Tibial artery (tissue), 4 donors: ENCODE results near the gene ELMOD1.
"Not testable (repeated sequence)": the region's sequence is repeated elsewhere in the genome, so short reads cannot be mapped to it uniquely, and the experiment has no call there.

ENCODE experiments used
- DNase-seq, 2 donors: peaks; one replicate each; pipeline ENCODE4 v3.0.0-alpha.2; 2019
- H3K27ac ChIP-seq, 2 donors: fragments of 200-600 bp; sonication (generic) in 1 of 2; 1 replicate in 1 of 2; 2 replicates in 1 of 2; pipeline ENCODE4 v1.5.1; 2018 to 2019; ENCODE audit warnings: mild to moderate bottlenecking in 1 of 2
- H3K27me3 ChIP-seq, 2 donors: fragments of 200-600 bp; sonication (generic) in 1 of 2; one replicate each; pipeline versions ENCODE4 v1.5.1 to v1.6.0; 2016 to 2019
- H3K36me3 ChIP-seq, 3 donors: fragments of 200-600 bp; sonication (generic) in 2 of 3; one replicate each; pipeline ENCODE4 v1.5.1; 2016 to 2019; ENCODE audit warnings: mild to moderate bottlenecking in 2 of 3
- H3K4me1 ChIP-seq, 4 donors: fragments of 200-600 bp; sonication (generic) in 2 of 4; 1 replicate in 3 of 4; 2 replicates in 1 of 4; pipeline ENCODE4 v1.5.1; 2016 to 2019
- H3K4me3 ChIP-seq, 2 donors: fragments of 200-600 bp; sonication (generic) in 1 of 2; 1 replicate in 1 of 2; 2 replicates in 1 of 2; pipeline ENCODE4 v1.5.1; 2018 to 2019; ENCODE audit warnings: mild to moderate bottlenecking in 2 of 2
- H3K9me3 ChIP-seq, 3 donors: fragments of 200-600 bp; sonication (generic) in 1 of 3; one replicate each; pipeline ENCODE4 v1.5.1; 2016 to 2019
- CTCF ChIP-seq, 2 experiments: fragments of 200-600 bp in 1 of 2; fragments of 450-650 bp in 1 of 2; IDR thresholded peaks; one replicate each; pipeline ENCODE4 v1.5.1; 2017 to 2019; ENCODE audit warnings: antibody characterized with exemption in 2 of 2, mild to moderate bottlenecking in 1 of 2, moderate library complexity in 1 of 2
- intact Hi-C: fragments of 100-400 bp; cut with DNase I; formaldehyde crosslinking; loops from one replicate; pipeline ENCODE4 v1.15.0; 2023; ENCODE audit warnings: low total_unique reads

Gene ELMOD1

DNA sequence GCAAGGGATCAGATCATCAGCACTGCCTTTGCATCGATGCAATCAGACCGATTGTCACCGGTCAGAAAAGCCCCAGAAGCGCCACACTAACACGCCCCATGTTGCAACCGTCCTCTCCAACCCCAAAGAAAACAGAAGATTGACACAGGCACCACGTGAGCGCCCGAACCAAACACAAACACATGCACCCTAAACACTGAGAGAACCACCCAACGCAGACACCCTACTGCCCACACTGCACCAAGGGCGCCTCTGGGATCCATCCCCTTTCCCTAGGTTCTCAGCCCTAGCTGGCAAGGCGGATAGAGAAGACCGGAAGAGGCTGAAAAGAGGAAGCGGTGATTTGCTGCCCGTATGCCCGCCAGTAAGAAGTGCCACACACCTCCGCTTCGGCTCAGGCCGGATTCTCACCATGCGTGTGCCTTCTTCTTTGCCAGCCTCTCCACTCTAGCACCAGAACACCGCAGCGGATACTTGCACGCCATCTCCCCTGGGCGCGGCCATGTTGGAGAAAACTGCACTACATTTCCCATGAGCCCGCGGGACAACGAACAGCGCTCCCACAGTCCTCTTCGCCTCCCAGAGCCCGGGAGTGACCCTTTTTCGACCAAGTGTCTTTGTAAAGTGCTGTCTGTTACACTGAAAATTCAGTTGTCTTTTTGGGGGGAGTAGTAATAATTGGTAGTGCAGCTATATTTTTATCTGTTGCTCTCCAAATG, 25.6 kb upstream of the ELMOD1 start, which contains the start of gene ALKBH8:
Gene ALKBH8 (minus strand): TSS at position 517 of the 719 bp plus-strand sequence. CDS start 4,842 bp downstream, outside the sequence.
- intact Hi-C loops = loop anchor here (10.0 kb wide), 1 partner anchor 439 kb away; the partner anchor contains the start of gene CUL5
- Histone ChIP-seq H3K27ac (peak within 1 kb of the TSS; percentile 73 to 78), H3K4me1 (peaks cover 0 to 27% (median 9%) of the 10 kb centered on the region in 4 donors), H3K4me3 (peak within 1 kb of the TSS; percentile 68 to 81), H3K36me3 (no peaks in the 10 kb centered on the region), H3K27me3 (no peaks in the 10 kb centered on the region), H3K9me3 (no peaks in the 10 kb centered on the region)
- peak; percentile 76 to 83 for DNase-seq
- TF ChIP-seq CTCF (IDR thresholded peaks at IDR 0.05) = no peak

GRCh38 chr11:107565955-107566501, 24.9 kb upstream of the ELMOD1 start:
- DNase-seq, H3K27me3 ChIP-seq, H3K9me3 ChIP-seq, H3K36me3 ChIP-seq: not testable (repeated sequence)
- Histone ChIP-seq H3K27ac (peak overlapping the region; percentile 73 to 78), H3K4me1 (peaks cover 0 to 27% (median 9%) of the 10 kb centered on the region in 4 donors), H3K4me3 (peak overlapping the region; percentile 68 to 81)
- intact Hi-C loops = loop anchor here (10.0 kb wide), 1 partner anchor 439 kb away; the partner anchor contains the start of gene CUL5

DNA sequence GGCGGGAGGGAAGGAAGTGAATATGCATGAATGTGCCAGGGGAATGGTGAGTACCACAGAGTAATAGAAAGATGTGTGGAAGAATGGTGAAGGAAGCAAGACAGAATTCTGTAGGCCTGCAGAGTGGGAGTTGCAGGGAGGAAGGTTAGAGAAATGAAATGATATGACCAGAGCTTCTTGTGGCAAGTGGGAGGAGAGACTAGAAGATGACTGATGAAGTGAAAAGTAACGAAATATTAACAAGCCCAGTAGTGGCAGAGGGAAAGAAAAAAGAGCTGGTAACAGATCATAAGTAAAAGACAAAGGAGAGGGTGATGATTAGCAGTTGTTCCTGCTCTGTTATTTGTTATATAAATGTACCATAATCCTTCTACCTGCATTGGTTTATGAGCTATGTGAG, 24.4 kb upstream of the ELMOD1 start:
- H3K4me3 ChIP-seq = no peak overlapping the region
- no peak overlapping the region for H3K27ac ChIP-seq
- intact Hi-C loops = loop anchor here (10.0 kb wide), 1 partner anchor 438 kb away; the partner anchor contains the start of gene CUL5
- no peaks in the 10 kb centered on the region for H3K9me3 ChIP-seq
- TF ChIP-seq CTCF (IDR thresholded peaks at IDR 0.05) = no peak
- H3K4me1 ChIP-seq = peaks cover 0 to 27% (median 9%) of the 10 kb centered on the region in 4 donors
- no peaks in the 10 kb centered on the region for H3K27me3 ChIP-seq
- no peak for DNase-seq
- H3K36me3 ChIP-seq = no peaks in the 10 kb centered on the region

GRCh38 chr11:107567739-107568335, 23.1 kb upstream of the ELMOD1 start:
- no peak for TF ChIP-seq CTCF (IDR thresholded peaks at IDR 0.05)
- no peak for DNase-seq
- H3K27me3 ChIP-seq = no peaks in the 10 kb centered on the region
- no peaks in the 10 kb centered on the region for H3K9me3 ChIP-seq
- peaks cover 0 to 25% (median 9%) of the 10 kb centered on the region in 4 donors for H3K4me1 ChIP-seq
- H3K36me3 ChIP-seq = no peaks in the 10 kb centered on the region
- intact Hi-C loops = loop anchor here (10.0 kb wide), 1 partner anchor 437 kb away; the partner anchor contains the start of gene CUL5
- no peak overlapping the region for H3K27ac ChIP-seq
- H3K4me3 ChIP-seq = no peak overlapping the region

- Histone ChIP-seq H3K36me3 (no peaks in the 10 kb centered on the region), H3K27me3 (no peaks in the 10 kb centered on the region), H3K4me3 (no peak overlapping the region), H3K27ac (no peak overlapping the region), H3K4me1 (peaks cover 0 to 5% (median 2%) of the 10 kb centered on the region in 4 donors), H3K9me3 (no peaks in the 10 kb centered on the region)
- no peak for TF ChIP-seq CTCF (IDR thresholded peaks at IDR 0.05)
- no peak for DNase-seq
- intact Hi-C loops = no loop called here
Measured at GRCh38 chr11:107570015-107570414, 20.9 kb upstream of the ELMOD1 start.

DNA sequence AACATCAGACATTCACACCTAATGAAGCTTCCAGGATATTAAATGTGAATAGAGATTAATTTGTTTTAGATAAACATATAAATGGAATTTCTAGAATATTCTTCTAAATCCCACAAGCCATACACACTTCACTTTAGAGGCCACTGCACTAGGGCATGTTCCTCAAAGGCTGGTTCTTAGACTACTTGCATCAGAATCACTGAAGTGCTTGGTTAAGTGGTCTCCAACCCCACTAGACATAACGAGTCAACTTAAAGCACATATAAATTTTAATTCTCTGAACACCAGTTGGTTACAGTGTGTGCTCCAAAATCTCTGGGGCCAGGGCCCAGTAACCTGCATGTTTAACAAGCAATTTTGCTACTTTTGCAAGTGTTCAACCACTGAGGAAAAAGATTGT, 17.5 kb upstream of the ELMOD1 start:
- Histone ChIP-seq H3K9me3 (no peaks in the 10 kb centered on the region), H3K4me3 (no peak overlapping the region), H3K4me1 (no peaks in the 10 kb centered on the region), H3K27ac (no peak overlapping the region), H3K36me3 (no peaks in the 10 kb centered on the region), H3K27me3 (no peaks in the 10 kb centered on the region)
- no peak for TF ChIP-seq CTCF (IDR thresholded peaks at IDR 0.05)
- intact Hi-C loops = no loop called here
- DNase-seq = no peak
